ENCODE data around the gene NRROS. TPM values are rescaled to one million over a fixed set of nuclear protein-coding genes. Genes with fewer than 3 reads are reported as not detected.
"Not testable (repeated sequence)": the region's sequence is repeated elsewhere in the genome, so short reads cannot be mapped to it uniquely, and the experiment has no call there.

Gene NRROS
- total RNA-seq (2021; fragmentation: NEBNext Ultra II Directional; extraction: Animal tissue kit (Norgen Biotek cat#: 25700)) = under 1 TPM in 5 of 6 experiments, not detected in 1; 0.07 to 0.23 (median 0.13) TPM
- long read RNA-seq = 0 reads

DNA sequence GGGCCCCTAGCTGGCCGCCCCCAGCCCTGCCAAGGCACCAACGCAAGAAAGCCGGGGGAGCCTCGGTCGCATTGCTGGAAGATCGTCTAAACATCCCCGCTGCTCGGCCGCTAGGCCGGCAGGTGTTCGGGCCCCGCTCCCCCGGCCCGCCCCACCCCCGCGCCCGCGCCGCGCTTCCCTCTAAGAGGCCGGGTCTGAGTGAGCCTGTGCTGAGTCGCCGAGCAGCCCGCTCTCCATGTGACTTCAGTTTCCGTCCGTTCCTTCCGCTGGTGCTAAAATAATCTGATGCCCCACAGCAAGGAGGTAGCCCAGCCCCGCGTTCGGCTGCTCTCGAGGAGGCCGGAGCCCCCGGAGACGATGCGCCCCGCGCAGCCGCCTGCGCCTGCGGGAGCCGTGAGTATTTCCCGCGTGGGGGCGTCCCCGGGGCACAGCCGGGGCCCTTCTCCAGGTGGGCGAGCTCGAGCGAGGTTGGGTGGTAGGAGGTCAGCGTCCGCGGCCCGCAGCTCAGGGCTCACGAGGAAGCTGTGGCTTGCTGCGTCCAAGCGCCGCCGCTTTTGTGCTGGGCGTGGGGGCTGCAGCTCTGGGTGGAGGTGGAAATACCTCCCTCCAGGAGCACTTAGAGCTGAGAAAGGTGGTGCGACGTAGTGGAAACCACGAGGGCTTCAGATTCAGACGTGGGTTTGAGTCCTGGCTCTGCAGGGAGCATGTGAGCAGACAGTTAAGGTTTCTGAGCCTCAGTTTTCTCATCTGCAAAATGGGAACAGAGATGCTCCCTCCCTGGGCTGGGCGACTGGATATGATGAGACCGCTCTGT lies at the start of gene NRROS:
TSS of gene NRROS (plus strand) at position 212 of the 814 bp plus-strand sequence. CDS start 14,846 bp downstream, outside the sequence.
- no peak within 1 kb of the TSS for H3K27ac Mint-ChIP-seq
- no peak for TF ChIP-seq CTCF (IDR thresholded peaks at IDR 0.05)
- H3K9me3 Mint-ChIP-seq = no peaks in the 10 kb centered on the region
- peak within 1 kb of the TSS; percentile 60; the same call in 1 of the 2 replicates for H3K4me3 Mint-ChIP-seq
- no peak for DNase-seq
- H3K4me1 Mint-ChIP-seq (ENCODE audit: low read depth) = peaks cover 14% of the 10 kb centered on the region
- no peaks in the 10 kb centered on the region for H3K36me3 Mint-ChIP-seq (ENCODE audit: low read depth)
- H3K27me3 Mint-ChIP-seq (ENCODE audit: insufficient read depth) = peaks cover 32% of the 10 kb centered on the region

- no peak for TF ChIP-seq CTCF (IDR thresholded peaks at IDR 0.05)
- DNase-seq = no peak
- no peaks in the 10 kb centered on the region; the same call in 1 of the 2 replicates for H3K4me1 Mint-ChIP-seq (ENCODE audit: low read depth)
- H3K27me3 Mint-ChIP-seq (ENCODE audit: insufficient read depth) = peaks cover 4% of the 10 kb centered on the region
- H3K4me3 Mint-ChIP-seq = no peak overlapping the region
- no peaks in the 10 kb centered on the region for H3K9me3 Mint-ChIP-seq
- peaks cover 14% of the 10 kb centered on the region; the same call in 1 of the 2 replicates for H3K36me3 Mint-ChIP-seq (ENCODE audit: low read depth)
- no peak overlapping the region for H3K27ac Mint-ChIP-seq
Measured at GRCh38 chr3:196590279-196590678, 49.2 kb upstream of the NRROS start.

GRCh38 chr3:196596355-196596754 lies 43.1 kb upstream of the NRROS start:
- Mint-ChIP-seq H3K27me3 (ENCODE audit: insufficient read depth) (peaks cover 25% of the 10 kb centered on the region), H3K4me3 (no peak overlapping the region), H3K4me1 (ENCODE audit: low read depth) (peaks cover 8% of the 10 kb centered on the region), H3K27ac (no peak overlapping the region), H3K36me3 (ENCODE audit: low read depth) (no peaks in the 10 kb centered on the region), H3K9me3 (no peaks in the 10 kb centered on the region; the same call in 1 of the 2 replicates)
- no peak for DNase-seq
- TF ChIP-seq CTCF (IDR thresholded peaks at IDR 0.05) = no peak

DNA sequence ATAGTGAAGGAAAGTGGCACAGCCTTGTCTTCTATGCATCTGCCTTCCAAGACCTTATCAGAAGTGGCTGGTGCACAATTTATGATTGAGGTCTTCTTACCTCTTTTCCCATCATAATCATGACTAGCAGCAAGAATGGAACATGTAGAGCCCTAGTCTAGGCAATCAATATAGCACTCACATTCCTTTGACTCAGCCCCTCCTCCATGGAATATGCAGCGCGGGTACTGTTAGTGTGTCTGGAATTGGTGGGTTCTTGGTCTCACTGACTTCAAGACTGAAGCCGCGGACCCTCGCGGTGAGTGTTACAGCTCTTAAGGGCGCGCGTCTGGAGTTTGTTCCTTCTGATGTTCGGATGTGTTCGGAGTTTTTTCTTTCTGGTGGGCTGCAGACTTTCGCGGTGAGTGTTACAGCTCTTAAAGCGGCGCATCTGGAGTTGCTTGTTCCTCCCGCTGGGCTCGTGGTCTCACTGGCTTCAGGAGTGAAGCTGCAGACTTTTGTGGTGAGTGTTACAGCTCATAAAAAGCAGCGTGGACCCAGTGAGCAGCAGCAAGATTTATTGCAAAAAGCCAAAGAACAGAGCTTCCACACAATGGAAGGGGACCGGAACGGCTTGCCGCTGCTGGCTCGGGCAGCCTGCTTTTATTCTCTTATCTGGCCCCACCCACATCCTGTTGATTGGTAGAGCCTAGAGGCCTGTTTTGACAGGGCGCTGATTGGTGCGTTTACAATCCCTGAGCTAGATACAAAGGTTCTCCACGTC lies 41.3 kb upstream of the NRROS start:
- not testable (repeated sequence) for H3K9me3 Mint-ChIP-seq; H3K4me1 Mint-ChIP-seq (ENCODE audit: low read depth); H3K27ac Mint-ChIP-seq; H3K36me3 Mint-ChIP-seq (ENCODE audit: low read depth); DNase-seq
- peaks cover 29% of the 10 kb centered on the region for H3K27me3 Mint-ChIP-seq (ENCODE audit: insufficient read depth)
- H3K4me3 Mint-ChIP-seq = peak overlapping the region; percentile 86

DNA sequence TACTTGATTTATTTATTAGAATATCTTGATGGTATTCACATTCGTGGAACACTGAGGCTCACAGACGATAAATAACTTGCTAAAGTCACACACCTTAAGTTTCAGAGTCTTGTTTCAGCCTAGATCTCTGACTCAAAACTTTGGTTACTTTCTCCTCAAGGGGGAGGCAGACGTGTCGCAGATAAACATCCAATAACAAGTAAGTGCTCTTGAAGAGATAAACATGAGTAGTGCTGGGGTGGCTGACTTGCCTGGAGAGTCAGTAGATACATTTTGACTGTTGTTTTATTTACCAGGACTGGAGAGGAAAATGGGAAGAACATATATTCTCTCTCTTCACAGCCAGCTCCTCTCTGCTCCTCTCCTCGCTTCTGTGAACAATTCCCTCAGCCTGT lies 39.8 kb upstream of the NRROS start:
- DNase-seq = no peak
- H3K4me1 Mint-ChIP-seq (ENCODE audit: low read depth) = peaks cover 8% of the 10 kb centered on the region
- H3K36me3 Mint-ChIP-seq (ENCODE audit: low read depth) = no peaks in the 10 kb centered on the region
- H3K27me3 Mint-ChIP-seq (ENCODE audit: insufficient read depth) = peaks cover 36% of the 10 kb centered on the region
- no peak overlapping the region for H3K4me3 Mint-ChIP-seq
- H3K9me3 Mint-ChIP-seq = no peaks in the 10 kb centered on the region; the same call in 1 of the 2 replicates
- H3K27ac Mint-ChIP-seq = no peak overlapping the region
- no peak for TF ChIP-seq CTCF (IDR thresholded peaks at IDR 0.05)
